Umbilical cord (tissue), 2 donors: ENCODE data around the gene HIBCH. TPM values are rescaled to one million over a fixed set of nuclear protein-coding genes. Genes with fewer than 3 reads are reported as not detected.
A peak's percentile ranks its signal among the peaks of the same experiment; 100 is the strongest.
"Not testable (repeated sequence)": the region's sequence is repeated elsewhere in the genome, so short reads cannot be mapped to it uniquely, and the experiment has no call there.

Experiments used
- DNase-seq: peaks from one replicate; pipeline ENCODE4 v3.0.0-alpha.2; 2015; ENCODE audit warnings: low spot score
- total RNA-seq: library from RNA; depleted of rRNA; stranded (reverse); fragments of >200 nt; gene quantifications from one replicate; pipeline ENCODE4 v1.2.3, GENCODE V29; 2014; ENCODE audit warnings: low replicate concordance; ENCODE audit not compliant: insufficient read depth

HIBCH gene
- total RNA-seq, 1 donor from 2014 or later, result 15.2 TPM

DNA sequence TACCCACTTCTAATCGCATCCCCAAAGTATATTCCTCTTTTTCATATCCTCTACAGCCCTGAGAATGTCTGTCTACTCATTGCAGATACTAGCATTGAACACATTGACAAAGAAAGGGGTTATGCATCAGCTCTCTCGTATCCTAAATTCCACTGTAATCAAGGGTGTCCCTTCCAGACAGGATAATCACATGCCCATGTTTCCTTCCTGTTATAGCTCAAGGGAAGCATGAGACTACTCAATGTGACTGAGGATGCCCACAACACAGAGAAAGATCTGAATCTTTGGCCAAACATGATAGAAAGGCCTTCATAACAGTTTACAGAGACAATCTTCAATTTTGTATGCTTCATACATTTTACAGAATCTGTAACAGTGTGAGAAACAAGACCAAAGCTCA, 69.2 kb downstream of the HIBCH start:
- DNase-seq, result no peak

GRCh38 chr2:190235551-190236075, 84.0 kb downstream of the HIBCH start:
- no peak for DNase-seq

- DNase-seq, result no peak
These were observed 84.5 kb downstream of the HIBCH start for GRCh38 chr2:190235101-190235500.

DNA sequence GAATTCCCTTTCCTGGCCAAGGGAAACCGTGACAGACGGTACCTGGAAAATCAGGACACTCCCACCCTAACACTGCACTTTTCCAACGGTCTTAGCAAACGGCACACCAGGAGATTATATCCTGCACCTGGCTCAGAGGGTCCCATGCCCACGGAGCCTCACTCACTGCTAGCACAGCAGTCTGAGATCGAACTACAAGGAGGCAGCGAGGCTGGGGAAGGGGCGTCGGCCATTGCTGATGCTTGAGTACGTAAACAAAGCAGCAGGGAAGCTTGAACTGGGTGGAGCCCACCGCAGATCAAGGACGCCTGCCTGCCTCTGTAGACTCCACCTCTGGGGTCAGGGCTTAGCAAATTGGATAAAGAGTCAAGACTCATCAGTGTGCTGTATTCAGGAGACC, 95.6 kb downstream of the HIBCH start:
- not testable (repeated sequence) for DNase-seq

DNA sequence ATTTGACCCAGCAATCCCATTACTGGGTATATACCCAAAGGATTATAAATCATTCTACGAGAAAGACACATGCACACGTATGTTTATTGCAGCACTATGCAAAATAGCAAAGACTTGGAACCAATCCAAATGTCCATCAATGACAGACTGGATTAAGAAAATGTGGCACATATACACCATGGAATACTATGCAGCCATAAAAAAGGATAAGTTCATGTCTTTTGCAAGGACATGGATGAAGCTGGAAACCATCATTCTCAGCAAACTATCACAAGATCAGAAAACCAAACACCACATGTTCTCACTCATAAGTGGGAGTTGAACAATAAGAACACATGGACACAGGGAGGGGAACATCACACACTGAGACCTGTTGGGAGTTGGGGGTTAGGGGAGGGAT, 96.9 kb downstream of the HIBCH start:
- DNase-seq, result not testable (repeated sequence)

DNA sequence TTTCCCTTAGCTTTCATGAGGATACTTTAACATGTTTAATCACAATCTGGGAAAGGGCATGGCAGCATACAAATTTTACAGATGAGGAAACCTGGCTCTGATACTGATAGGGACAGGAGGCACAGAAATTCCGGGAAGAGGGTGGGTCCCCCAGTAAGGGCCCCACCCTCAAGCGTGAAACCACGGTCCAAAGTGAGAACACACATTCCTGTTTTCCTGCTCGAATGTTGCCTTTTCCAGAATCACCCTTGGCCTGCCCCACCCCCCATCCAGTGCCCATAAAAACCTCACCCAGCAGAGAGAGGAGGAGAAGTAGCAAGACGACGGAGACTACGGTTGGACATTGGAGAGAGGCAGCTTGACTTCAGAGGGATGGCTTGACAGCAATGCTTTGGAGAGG, 98.2 kb downstream of the HIBCH start:
- DNase-seq, result no peak

GRCh38 chr2:190219186-190219585, 100.4 kb downstream of the HIBCH start:
- no peak for DNase-seq

GRCh38 chr2:190217616-190218015, 102.0 kb downstream of the HIBCH start:
- DNase-seq, result no peak

- no peak for DNase-seq
These were observed 102.8 kb downstream of the HIBCH start for GRCh38 chr2:190216829-190217228.

DNA sequence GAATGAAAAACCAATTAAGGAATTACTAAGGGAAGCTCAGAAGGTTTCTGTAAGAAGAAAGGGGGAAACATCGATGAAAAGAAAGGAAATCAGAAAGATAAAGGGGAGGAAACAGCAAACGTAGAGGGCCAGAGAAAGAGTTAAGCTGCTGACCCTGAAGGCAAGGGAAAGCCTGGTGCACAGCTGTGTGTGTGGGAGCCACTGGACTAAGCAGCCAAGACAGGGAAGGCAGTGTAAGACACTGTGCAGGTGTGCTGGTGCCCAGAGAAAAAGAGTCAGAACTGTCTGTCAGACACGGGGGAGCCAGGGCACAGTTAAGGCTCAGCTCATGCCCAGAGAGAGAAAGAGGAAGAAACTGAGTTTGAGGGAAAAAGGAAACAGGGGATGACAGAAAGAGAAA, 104.0 kb downstream of the HIBCH start:
- peak; percentile 25 for DNase-seq

DNA sequence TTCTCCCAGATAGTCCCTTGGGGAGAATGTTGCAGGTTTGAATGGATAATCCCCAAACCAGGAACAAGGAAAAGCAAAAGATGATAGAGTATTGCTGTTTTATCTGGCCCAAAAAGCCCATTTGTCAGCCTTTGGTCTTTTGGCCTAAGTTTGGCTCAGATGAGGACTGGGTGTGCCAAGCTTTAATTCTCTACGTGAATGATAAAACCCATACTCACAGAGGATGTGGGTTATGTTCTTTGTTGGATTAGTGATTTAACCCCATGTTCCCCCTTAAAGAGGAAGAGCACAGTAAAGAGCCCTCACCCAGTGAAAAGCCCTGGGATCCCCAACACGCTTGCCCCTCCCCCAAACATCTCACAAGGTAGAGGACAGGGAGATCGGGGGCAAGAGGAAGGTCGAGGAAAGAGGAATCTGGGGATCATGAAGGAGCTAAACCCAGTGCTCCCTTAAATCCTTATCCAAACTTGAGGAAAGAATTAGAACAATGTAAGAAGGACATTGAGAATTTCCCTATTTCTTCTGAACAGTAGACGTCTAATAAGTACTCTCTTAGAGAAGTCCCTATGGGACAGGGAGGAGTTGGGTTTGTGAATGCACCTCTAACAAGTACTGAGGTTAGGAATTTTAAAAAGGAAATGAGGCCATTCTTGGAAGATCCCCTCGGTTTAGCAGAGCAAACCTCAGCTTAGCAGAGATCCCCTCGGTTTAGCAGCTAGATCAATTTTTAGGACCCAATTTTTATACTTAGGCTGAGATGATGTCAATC, 105.0 kb downstream of the HIBCH start:
- peak; percentile 77 for DNase-seq

- DNase-seq, result no peak
These were observed 105.9 kb downstream of the HIBCH start for GRCh38 chr2:190213441-190214335.

GRCh38 chr2:190210471-190210870, 109.2 kb downstream of the HIBCH start:
- no peak for DNase-seq

DNA sequence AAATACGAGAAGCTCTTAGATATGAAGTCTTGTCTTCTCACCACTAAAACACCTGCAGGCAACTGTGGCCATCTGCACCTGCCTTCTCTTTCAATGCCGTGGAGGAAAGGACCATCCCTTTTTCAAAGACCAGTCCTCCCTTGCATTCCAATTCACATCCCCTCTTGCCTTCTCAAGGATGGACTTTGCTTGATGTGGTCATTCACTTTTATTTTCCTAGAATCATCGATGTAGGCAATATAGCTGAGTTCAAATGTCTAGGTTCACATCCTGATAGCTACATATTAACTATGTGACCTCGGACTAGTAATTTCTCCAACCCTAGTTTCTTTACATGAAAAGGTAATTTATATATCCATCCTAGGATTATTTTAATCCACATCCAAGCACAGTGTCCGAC, 110.1 kb downstream of the HIBCH start:
- no peak for DNase-seq

DNA sequence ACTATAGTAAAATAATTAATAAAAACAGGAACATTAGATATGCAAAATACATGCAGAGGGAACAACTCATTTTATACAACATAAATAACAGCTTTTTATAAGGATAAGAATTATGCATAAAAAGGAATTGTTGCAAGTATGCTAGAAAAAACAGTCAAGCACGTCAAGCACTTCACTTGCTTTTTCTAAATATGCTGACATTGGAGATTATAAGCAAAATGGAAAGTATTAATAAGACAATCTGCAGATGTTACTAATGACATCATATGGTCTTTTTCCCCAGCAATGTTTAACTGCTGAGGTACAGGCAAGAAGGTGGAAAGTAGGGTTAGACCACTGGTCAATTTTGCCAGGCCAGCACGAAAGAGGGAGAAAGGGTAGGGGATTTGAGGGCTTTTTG, 111.7 kb downstream of the HIBCH start:
- DNase-seq, result peak; percentile 33

DNA sequence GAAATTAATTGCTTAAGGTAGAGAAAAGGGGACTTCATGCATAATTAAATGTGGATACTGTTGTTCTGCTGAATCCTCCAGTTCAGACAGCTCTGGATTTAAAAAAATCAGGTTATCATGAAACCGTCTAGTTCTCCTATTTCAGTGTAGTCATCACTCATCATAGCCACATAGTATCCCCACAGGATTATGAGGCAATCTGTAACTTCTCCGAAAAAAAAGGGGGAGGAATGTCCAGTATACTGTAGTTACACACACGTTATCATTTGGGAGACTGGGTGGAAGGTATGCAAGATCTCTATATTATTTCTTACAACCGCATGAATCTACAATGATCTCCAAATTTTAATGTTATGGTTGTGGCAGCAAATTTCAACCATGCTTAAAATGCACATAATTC, 114.0 kb downstream of the HIBCH start:
- peak; percentile 85 for DNase-seq

DNA sequence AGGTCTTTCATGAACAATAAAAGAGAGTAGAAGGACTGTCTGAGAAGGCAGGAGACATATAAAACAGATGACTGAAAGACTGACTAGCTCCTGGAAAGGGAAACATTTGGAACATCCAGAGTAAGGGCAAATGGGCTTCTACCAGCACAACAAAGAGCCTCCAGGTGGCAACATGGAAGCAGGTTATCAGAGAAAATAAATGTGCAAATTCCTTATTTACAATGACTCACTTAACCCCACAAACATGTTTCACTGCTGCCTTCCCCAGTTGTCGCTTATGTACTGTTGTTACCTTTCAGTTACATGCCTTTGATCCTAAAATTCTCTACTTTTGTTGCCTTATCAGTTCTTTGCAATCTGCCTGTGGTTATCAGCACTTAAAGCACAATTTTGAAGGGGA, 117.0 kb downstream of the HIBCH start:
- DNase-seq, result no peak

DNA sequence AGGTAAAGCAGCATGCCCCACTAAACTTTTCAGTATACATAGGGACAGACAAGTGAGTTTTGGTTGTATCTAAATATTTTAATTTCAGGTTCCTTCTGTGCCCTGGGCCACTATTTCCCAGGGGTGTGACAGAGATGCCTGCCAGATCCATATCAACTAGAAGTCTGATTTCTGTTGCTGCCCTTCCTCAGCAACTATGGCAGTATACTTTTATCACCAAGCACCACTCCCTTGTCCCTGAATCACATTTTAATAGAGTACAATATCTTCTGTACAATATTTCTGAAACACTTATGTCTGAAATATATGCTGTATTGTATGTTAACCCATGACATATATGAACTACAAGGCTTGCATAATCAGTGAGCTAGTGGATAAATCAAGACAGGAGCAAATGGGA, 117.6 kb downstream of the HIBCH start:
- no peak for DNase-seq

DNA sequence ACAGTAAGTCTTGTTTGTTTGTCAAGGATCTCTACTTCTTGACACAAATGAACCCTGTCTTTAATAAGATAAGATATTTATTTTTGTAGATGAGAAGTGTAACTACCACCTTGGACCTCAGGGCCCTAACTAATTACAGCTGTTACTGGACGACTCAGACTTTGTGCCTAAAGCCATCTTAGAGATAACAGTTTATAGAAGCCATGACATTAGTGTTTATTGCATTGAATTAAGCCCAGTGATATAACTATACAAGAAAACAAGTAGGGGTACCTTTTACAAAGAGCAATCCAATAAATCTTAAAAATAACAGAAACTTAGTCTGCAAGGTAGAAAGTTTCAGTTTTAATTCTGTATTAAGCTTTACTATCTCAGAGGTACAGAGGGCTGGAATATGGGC, 119.0 kb downstream of the HIBCH start:
- no peak for DNase-seq

DNA sequence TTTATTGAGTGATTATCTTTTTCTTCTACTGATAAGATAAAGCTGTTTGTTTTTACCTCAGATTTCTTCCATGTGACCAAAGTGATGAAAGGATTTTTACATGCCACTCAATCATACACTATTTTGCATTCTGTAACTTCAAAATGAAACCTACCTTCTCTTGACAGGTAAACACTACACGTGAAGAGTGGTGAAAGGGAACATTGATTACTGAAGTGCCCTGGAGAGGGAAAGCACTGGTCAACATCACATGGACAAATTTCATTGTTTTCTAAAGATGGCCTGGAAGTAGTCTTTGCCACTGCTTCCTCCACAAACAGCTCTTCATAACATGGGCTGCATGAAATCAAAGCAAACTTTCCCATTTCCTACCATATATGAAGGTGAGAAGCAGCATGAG, 120.1 kb downstream of the HIBCH start:
- DNase-seq, result no peak

- no peak for DNase-seq
These were observed 120.5 kb downstream of the HIBCH start for GRCh38 chr2:190199109-190199508.

- no peak for DNase-seq
These were observed 122.4 kb downstream of the HIBCH start for GRCh38 chr2:190197143-190197720.
